SK-MEL-5 (cell line): ENCODE data around the gene RAI14. TPM values are rescaled to one million over a fixed set of nuclear protein-coding genes. Genes with fewer than 3 reads are reported as not detected.
A peak's percentile ranks its signal among the peaks of the same experiment; 100 is the strongest.

ENCODE experiments used
- DNase-seq: peaks from one replicate; pipeline ENCODE4 v3.0.0-alpha.2; 2016; ENCODE audit warnings: low read depth, low spot score
- in situ Hi-C: cut with HindIII; loops from 2 replicates; pipeline ENCODE4 v1.10.0; 2016; ENCODE audit warnings: low sequenced_read_pairs, high pct_unique_total_duplicates, low pct_unique_long_range_greater_than_20kb
- total RNA-seq: library from RNA; depleted of rRNA; stranded (reverse); fragments of >200 nt; shearing (Covaris generic); gene quantifications from 2 replicates; pipeline ENCODE4 v1.2.3, GENCODE V29; 2014; rRNA removed

The RAI14 gene
- total RNA-seq, 1 experiment from 2014 or later: 45.1 TPM

- in situ Hi-C loops: no loop called here
Observed at GRCh38 chr5:34868791-34869190, 212.7 kb downstream of the RAI14 start.

GRCh38 chr5:34869256-34869655, 213.1 kb downstream of the RAI14 start:
- in situ Hi-C loops: no loop called here

More at GRCh38 chr5:34868791-34869190, 212.7 kb downstream of the RAI14 start:
- no peak for DNase-seq

GRCh38 chr5:34870382-34870781, 214.3 kb downstream of the RAI14 start:
- in situ Hi-C loops: no loop called here
- no peak for DNase-seq

More at GRCh38 chr5:34869256-34869655, 213.1 kb downstream of the RAI14 start:
- peak; percentile 62 for DNase-seq

- DNase-seq: no peak
- in situ Hi-C loops: no loop called here
Observed at GRCh38 chr5:34876275-34876674, 220.1 kb downstream of the RAI14 start.

- peak; percentile 100 for DNase-seq
- in situ Hi-C loops: no loop called here
Observed at GRCh38 chr5:34881246-34881645, 225.1 kb downstream of the RAI14 start.

Other genes with a start within 250 kb of the RAI14 start
- gene TTC23L, start 182.8 kb downstream of the RAI14 start, total RNA-seq: 0.40 and 0.43 TPM in 2 replicates